Trophoblast cell (in vitro differentiated cells and primary cell): ENCODE results near the gene NCOA7.

Experiments used
- DNase-seq, 2 donors: peaks; one replicate each; pipeline ENCODE4 v3.0.0-alpha.2; 2016
- H2AFZ ChIP-seq: 2 replicates; pipeline ENCODE4 v1.6.1; 2013; ENCODE audit warnings: low read length, moderate library complexity, mild to moderate bottlenecking; ENCODE audit not compliant: insufficient read depth, poor library complexity
- H2AK5ac ChIP-seq: 2 replicates; pipeline ENCODE4 v1.6.1; 2013; ENCODE audit warnings: mild to moderate bottlenecking, low read length
- H2BK120ac ChIP-seq: 2 replicates; pipeline ENCODE4 v1.6.1; 2013; ENCODE audit warnings: low read length, mild to moderate bottlenecking, moderate library complexity; ENCODE audit not compliant: insufficient read depth, poor library complexity
- H2BK12ac ChIP-seq: 2 replicates; pipeline ENCODE4 v1.6.1; 2013; ENCODE audit warnings: mild to moderate bottlenecking, low read length, moderate library complexity
- H2BK5ac ChIP-seq: 2 replicates; pipeline ENCODE4 v1.6.1; 2013; ENCODE audit warnings: low read length, low read depth, moderate library complexity, mild to moderate bottlenecking; ENCODE audit not compliant: poor library complexity
- H3K14ac ChIP-seq: 2 replicates; pipeline ENCODE4 v1.6.1; 2013; ENCODE audit warnings: mild to moderate bottlenecking, low read length
- H3K18ac ChIP-seq: 2 replicates; pipeline ENCODE4 v1.6.1; 2013; ENCODE audit warnings: mild to moderate bottlenecking, low read length
- H3K23ac ChIP-seq: 2 replicates; pipeline ENCODE4 v1.6.1; 2013; ENCODE audit warnings: low read length
- H3K27ac ChIP-seq: 2 replicates; pipeline ENCODE4 v1.5.1; 2013; ENCODE audit warnings: low read depth, mild to moderate bottlenecking, inconsistent platforms, low read length, moderate library complexity
- H3K27me3 ChIP-seq: 2 replicates; pipeline ENCODE4 v1.6.1; 2013; ENCODE audit warnings: inconsistent platforms, mild to moderate bottlenecking, low read length, moderate library complexity; ENCODE audit not compliant: insufficient read depth
- H3K36me3 ChIP-seq, 2 experiments: 1 replicate in 1 of 2; 2 replicates in 1 of 2; pipeline ENCODE4 v1.6.1; 2013; ENCODE audit warnings: low read length in 2 of 2, mild to moderate bottlenecking in 2 of 2, moderate library complexity in 1 of 2; ENCODE audit not compliant: insufficient read depth in 2 of 2, control insufficient read depth in 1 of 2
- H3K4ac ChIP-seq: 2 replicates; pipeline ENCODE4 v1.6.1; 2013; ENCODE audit warnings: low read depth, mild to moderate bottlenecking, low read length, moderate library complexity
- H3K4me1 ChIP-seq, 2 experiments: 1 replicate in 1 of 2; 2 replicates in 1 of 2; pipeline ENCODE4 v1.6.1; 2013; ENCODE audit warnings: low read length in 2 of 2, mild to moderate bottlenecking in 2 of 2, moderate library complexity in 1 of 2; ENCODE audit not compliant: insufficient read depth in 2 of 2, control insufficient read depth in 1 of 2
- H3K4me2 ChIP-seq: 2 replicates; pipeline ENCODE4 v1.6.1; 2013; ENCODE audit warnings: inconsistent platforms, mild to moderate bottlenecking, low read length, moderate library complexity
- H3K4me3 ChIP-seq: 2 replicates; pipeline ENCODE4 v1.5.1; 2013; ENCODE audit warnings: mild to moderate bottlenecking, low read depth, low read length, inconsistent platforms
- H3K79me1 ChIP-seq: one replicate; pipeline ENCODE4 v1.6.1; 2013; ENCODE audit warnings: low read length
- H3K79me2 ChIP-seq: 2 replicates; pipeline ENCODE4 v1.6.1; 2013; ENCODE audit warnings: low read length, mild to moderate bottlenecking; ENCODE audit not compliant: control insufficient read depth, insufficient read depth, poor library complexity
- H3K9ac ChIP-seq: 2 replicates; pipeline ENCODE4 v1.6.1; 2013; ENCODE audit warnings: mild to moderate bottlenecking, low read length
- H3K9me3 ChIP-seq: 2 replicates; pipeline ENCODE4 v1.6.1; 2013; ENCODE audit warnings: low read depth, mild to moderate bottlenecking, control low read depth, inconsistent platforms, low read length; ENCODE audit not compliant: insufficient read depth
- H4K12ac ChIP-seq: 2 replicates; pipeline ENCODE4 v1.6.1; 2013; ENCODE audit warnings: low read depth, mild to moderate bottlenecking, low read length, moderate library complexity
- H4K8ac ChIP-seq: 2 replicates; pipeline ENCODE4 v1.6.1; 2013; ENCODE audit warnings: low read depth, mild to moderate bottlenecking, low read length, moderate library complexity
- H4K91ac ChIP-seq: one replicate; pipeline ENCODE4 v1.6.1; 2013; ENCODE audit warnings: low read depth, mild to moderate bottlenecking, low read length, moderate library complexity
- WGBS: extraction: QIAGEN DNeasy Blood & Tissue Kit; methylation state at CpG from one replicate; pipeline ENCODE4 v1.1.7; 2013; ENCODE audit warnings: missing lambda C conversion rate; ENCODE audit not compliant: insufficient read length, insufficient coverage; ENCODE audit errors: extremely low coverage; 5-methylcytosine and 5-hydroxymethylcytosine counted together

Gene NCOA7

DNA sequence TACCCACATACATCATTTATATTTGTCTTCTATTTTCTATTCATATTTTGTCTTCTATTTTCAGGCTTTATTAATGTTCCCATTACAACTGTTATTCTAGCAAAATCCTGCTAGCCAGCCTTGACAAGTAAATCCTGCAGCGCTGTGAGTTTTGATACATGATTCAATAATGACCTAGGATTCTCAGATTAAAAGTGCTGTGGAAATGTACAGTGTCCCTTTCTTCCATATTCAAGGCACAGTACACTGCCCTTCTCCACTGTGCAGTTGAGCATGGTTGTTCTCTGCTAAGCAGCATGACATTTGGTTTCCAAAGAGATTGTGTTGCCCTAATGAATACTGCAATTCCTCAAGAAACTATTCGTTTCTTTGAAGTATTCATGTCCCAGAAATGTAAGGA is 47.2 kb upstream of the NCOA7 start:
- no peak overlapping the region for H3K4me3 ChIP-seq
- no CpG with 5 or more reads among the region's 2 CpGs for WGBS
- no peak overlapping the region for H4K12ac ChIP-seq
- no peak overlapping the region for H2BK5ac ChIP-seq
- H3K4me1 ChIP-seq = peaks cover 0 to 3% of the 10 kb centered on the region in 2 experiments
- H3K79me2 ChIP-seq = peaks cover 3% of the 10 kb centered on the region
- peaks cover 11% of the 10 kb centered on the region for H3K79me1 ChIP-seq
- H3K14ac ChIP-seq = no peak overlapping the region
- H2BK120ac ChIP-seq = no peak overlapping the region
- H3K9me3 ChIP-seq = no peaks in the 10 kb centered on the region
- H3K27ac ChIP-seq = no peak overlapping the region
- H4K8ac ChIP-seq = no peak overlapping the region
- H3K36me3 ChIP-seq = no peaks in the 10 kb centered on the region
- DNase-seq = no peak
- H3K18ac ChIP-seq = no peak overlapping the region
- no peaks in the 10 kb centered on the region for H3K27me3 ChIP-seq
- H2AK5ac ChIP-seq = no peak overlapping the region
- H3K4ac ChIP-seq = no peak overlapping the region
- H2BK12ac ChIP-seq = no peak overlapping the region
- H3K9ac ChIP-seq = no peak overlapping the region
- H4K91ac ChIP-seq = no peak overlapping the region
- H2AFZ ChIP-seq = no peak overlapping the region
- no peak overlapping the region for H3K4me2 ChIP-seq
- no peak overlapping the region for H3K23ac ChIP-seq

DNA sequence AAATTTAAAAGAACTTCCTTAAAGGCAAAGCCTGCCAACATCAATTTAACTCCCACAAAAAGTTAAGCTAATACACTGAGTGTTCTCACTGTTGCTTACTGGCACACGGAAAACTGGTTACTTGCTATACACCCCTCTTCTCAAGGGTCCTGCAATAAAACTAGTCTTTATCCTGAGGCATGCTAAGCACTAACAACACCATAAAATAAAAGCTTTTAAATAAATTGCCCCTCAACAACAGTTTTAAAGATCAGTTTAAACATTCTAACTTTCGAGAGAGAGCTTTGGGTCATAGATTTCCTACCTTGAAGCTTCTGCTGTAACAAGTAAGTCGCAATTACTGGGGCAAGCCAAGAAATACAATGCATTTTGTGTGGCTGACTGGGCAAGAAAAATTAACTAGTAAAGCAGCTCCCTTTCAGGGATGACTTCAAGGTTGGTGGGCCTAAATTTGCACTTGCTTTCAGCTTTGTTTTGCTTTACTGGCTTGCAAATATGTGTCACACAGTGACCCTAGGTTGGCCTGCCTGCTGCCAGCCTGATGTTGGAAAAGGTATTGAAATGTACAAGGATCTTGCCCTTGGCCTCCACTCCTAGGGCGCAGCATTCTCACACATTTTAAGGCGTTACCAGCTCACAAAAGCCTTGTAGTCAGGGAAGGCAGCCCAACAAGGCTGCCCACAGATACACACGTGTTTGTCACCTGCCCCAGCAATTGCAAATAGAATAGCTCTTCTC is 45.3 kb upstream of the NCOA7 start:
- Histone ChIP-seq H3K9me3 (no peaks in the 10 kb centered on the region), H3K4me1 (peaks cover 0 to 3% of the 10 kb centered on the region in 2 experiments), H3K18ac (no peak overlapping the region), H2BK12ac (no peak overlapping the region), H3K23ac (no peak overlapping the region), H2BK5ac (no peak overlapping the region), H3K27me3 (no peaks in the 10 kb centered on the region), H2AK5ac (no peak overlapping the region), H3K4me2 (no peak overlapping the region), H3K79me1 (peaks cover 17% of the 10 kb centered on the region), H3K14ac (no peak overlapping the region), H4K12ac (no peak overlapping the region), H3K79me2 (peaks cover 10% of the 10 kb centered on the region), H3K27ac (no peak overlapping the region), H4K8ac (no peak overlapping the region), H4K91ac (no peak overlapping the region), H2AFZ (no peak overlapping the region), H3K9ac (no peak overlapping the region), H2BK120ac (no peak overlapping the region), H3K36me3 (no peaks in the 10 kb centered on the region), H3K4ac (no peak overlapping the region), H3K4me3 (no peak overlapping the region)
- DNase-seq = no peak
- no CpG with 5 or more reads among the region's 6 CpGs for WGBS

DNA sequence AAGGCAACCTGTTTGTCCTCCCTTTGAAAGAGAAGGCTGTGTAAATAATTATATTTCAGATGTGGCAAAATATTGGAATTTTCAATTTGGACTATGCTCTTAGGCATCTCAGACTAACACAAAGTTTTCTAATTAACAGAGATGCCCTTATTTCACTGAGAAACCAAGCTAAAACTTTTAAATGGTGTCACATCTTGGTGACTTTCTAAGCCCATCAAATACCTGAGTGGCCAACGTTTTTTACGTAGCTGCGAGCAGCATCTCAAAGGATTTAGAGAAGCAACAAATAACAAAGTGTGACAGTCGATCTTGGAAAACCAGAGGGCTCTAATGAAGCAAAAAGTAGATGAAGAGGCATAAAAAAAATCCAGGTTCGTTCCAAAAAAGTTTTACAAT is 44.7 kb upstream of the NCOA7 start:
- Histone ChIP-seq H3K27me3 (no peaks in the 10 kb centered on the region), H3K23ac (no peak overlapping the region), H2BK5ac (no peak overlapping the region), H3K79me1 (peaks cover 17% of the 10 kb centered on the region), H3K18ac (no peak overlapping the region), H2BK120ac (no peak overlapping the region), H3K36me3 (no peaks in the 10 kb centered on the region), H2BK12ac (no peak overlapping the region), H3K4me3 (no peak overlapping the region), H3K79me2 (peaks cover 10% of the 10 kb centered on the region), H3K4ac (no peak overlapping the region), H2AK5ac (no peak overlapping the region), H3K9me3 (no peaks in the 10 kb centered on the region), H4K12ac (no peak overlapping the region), H3K9ac (no peak overlapping the region), H4K91ac (no peak overlapping the region), H2AFZ (no peak overlapping the region), H3K4me1 (peaks cover 0 to 3% of the 10 kb centered on the region in 2 experiments), H3K14ac (no peak overlapping the region), H3K27ac (no peak overlapping the region), H3K4me2 (no peak overlapping the region), H4K8ac (no peak overlapping the region)
- DNase-seq = no peak
- no CpG with 5 or more reads among the region's 5 CpGs for WGBS

DNA sequence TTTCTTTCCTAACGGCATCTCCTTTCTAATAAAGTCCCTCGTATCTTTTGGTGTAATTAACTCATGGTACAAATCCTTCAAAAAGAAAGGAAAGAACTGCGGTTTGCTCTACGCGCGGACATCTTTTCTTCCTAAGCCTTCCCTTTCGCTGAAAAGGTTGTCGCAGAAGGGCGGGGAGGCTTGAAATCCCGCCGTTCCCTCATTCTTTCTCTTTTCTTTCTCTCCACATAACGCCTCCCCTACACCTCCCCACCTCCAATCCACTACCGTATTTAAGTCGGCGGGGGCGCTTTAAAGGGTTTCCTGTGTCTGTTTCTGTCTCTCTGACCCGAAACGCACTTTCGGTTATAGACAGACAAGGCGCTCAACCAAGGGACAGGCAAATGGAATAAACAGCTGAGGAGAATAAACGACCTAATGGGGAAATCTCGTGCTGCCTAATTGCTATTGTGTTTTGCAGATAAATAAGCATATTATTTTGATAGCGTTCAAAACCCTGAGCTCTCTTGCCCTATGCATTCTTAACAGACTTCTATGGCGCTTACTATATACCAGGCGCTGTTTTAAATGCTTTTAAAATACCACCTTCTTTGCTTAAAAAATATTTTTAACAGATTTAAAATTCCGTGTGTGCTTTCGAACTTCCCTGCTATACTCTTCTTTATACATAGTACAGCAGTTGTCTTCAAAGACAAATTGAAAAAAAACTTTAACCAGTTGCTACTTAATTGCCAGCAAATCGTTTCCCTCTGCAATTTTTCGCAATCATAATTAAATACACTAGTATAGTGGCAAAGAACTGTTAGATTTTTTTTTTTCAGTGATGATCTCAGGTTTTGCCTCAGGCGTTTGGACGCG is 43.8 kb upstream of the NCOA7 start:
- Histone ChIP-seq H3K4me3 (no peak overlapping the region), H3K4me2 (peak overlapping the region; percentile 88), H3K18ac (no peak overlapping the region), H4K12ac (no peak overlapping the region), H3K27me3 (no peaks in the 10 kb centered on the region), H3K27ac (peak overlapping the region; percentile 51), H3K36me3 (no peaks in the 10 kb centered on the region), H2BK120ac (no peak overlapping the region), H3K9me3 (no peaks in the 10 kb centered on the region), H3K79me2 (peaks cover 10% of the 10 kb centered on the region), H3K23ac (no peak overlapping the region), H4K8ac (no peak overlapping the region), H2AK5ac (no peak overlapping the region), H3K14ac (no peak overlapping the region), H2BK5ac (no peak overlapping the region), H4K91ac (no peak overlapping the region), H3K79me1 (peaks cover 17% of the 10 kb centered on the region), H2BK12ac (no peak overlapping the region), H3K4ac (no peak overlapping the region), H2AFZ (no peak overlapping the region), H3K9ac (no peak overlapping the region), H3K4me1 (peaks cover 0 to 3% of the 10 kb centered on the region in 2 experiments)
- WGBS = no CpG with 5 or more reads among the region's 32 CpGs
- DNase-seq = peak; percentile 21 to 27
